GM19372 (cell line): ENCODE measurements around the gene OCSTAMP.

Source experiments
- ATAC-seq: cut with Tn5 transposase; IDR thresholded peaks from one replicate; pipeline ENCODE4 v1.9.1; 2021; ENCODE audit warnings: mild to moderate bottlenecking, low read depth, moderate library complexity; ENCODE audit not compliant: unreplicated experiment

The OCSTAMP gene

GRCh38 chr20:46520976-46521579 lies 29.4 kb downstream of the OCSTAMP start:
- ATAC-seq = no peak

GRCh38 chr20:46520540-46520939 lies 29.9 kb downstream of the OCSTAMP start:
- ATAC-seq = no peak

DNA sequence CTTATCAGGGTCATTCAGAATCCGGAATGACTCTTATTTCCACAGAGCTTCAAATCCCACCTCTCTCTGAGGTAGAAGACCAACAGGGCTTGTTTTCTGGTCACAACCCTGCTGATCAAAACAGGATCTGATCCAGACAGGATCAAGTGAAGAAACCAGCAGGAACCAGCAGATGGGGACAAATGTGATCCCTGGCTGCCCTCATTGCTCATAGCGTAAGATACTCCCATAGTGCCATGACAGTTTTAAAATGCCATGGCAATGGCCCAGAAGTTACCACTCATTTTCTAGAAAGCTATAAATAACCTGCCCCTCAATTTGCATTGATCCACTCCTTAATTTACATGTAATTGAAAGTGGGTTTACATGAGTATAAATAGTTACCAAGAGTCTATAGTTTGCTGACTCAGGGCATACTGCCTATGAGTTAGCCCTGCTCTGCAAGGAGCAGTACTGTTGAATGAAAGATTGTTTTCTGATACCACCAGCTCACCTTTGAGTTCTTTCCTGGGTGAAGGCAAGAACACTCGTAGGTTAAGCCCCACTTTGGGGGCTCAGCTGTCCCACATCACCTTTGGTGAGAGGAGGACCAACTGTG lies 30.9 kb downstream of the OCSTAMP start:
- ATAC-seq = no peak

- ATAC-seq = no peak
These were observed 37.3 kb downstream of the OCSTAMP start, which contains the start of gene ZNF334 for GRCh38 chr20:46512943-46513844. Gene ZNF334 (minus strand): TSS chr20:46513559. CDS start chr20:46512102, 1,457 bp downstream.

DNA sequence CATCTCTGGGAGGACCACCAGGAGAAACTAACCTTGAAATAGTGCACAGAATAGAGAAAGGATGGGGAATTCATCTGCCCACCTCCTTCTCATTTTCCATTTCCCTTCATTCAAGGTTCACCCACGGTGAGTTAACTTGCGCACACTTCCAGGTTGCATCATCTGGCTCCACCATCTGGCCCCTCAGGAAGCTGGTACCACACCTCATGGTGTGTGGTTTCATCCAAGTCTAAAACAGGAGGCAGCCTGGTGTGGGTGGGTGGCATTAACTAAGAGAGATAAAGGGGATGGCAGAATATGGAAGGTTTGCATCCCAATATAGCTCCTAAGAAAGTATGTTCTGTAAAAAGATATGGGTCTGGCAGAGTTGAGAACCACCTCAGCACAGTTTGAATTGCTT lies 40.9 kb downstream of the OCSTAMP start:
- no peak for ATAC-seq

DNA sequence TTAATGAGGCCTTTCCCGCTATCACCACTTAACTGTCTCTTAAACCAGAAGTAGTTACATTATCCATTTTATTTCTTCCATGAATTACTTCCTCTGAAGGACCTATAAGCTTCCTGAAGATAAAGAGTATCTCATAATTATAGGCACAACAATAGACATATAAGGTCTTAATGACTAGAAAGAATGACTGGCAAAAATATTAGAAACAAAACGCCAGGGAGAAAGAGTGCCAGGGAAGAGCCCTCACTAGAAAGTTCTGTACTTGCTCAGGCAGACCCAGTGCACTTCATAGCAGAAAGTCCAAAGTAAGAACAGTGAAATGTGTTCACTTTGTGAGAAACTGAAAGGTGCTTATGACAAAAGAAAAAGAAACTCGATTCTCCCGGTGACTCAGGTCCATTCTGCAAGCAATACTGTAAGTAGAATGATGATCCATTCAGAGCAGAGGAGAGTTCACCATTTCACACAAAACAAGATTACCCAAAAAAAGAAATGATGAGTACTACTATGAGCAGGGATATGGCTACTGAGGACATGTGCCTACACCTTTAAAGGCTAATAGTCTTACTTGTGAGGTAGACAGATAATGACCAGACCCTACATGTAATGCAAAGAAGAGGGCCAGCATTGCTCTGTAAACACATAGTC lies 42.6 kb downstream of the OCSTAMP start:
- no peak for ATAC-seq

- no peak for ATAC-seq
These were observed 44.9 kb downstream of the OCSTAMP start for GRCh38 chr20:46505506-46505905.

DNA sequence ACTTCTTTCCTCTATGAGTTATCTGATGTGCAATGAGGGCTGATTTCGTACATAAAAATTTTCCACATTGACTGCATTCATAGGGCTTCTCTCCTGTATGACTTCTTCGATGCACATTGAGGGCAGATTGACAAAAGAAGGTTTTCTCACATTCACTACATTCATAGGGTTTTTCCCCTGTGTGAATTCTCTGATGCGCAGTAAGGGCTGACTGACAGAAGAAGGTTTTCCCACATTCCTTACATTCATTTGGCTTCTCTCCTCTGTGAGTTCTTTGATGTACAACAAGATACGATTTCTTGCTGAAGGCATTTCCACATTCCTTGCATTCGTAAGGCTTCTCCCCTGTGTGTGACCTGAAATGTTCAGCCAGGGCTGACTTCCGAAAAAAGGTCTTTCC lies 48.5 kb downstream of the OCSTAMP start:
- ATAC-seq = no peak

- ATAC-seq = no peak
These were observed 49.0 kb downstream of the OCSTAMP start for GRCh38 chr20:46501337-46501942.

GRCh38 chr20:46494077-46494476 lies 56.4 kb downstream of the OCSTAMP start:
- no peak for ATAC-seq

- no peak for ATAC-seq
These were observed 59.1 kb downstream of the OCSTAMP start for GRCh38 chr20:46491354-46491753.
